Epidermal melanocyte (primary cell): ENCODE measurements around the gene PIEZO2.

ENCODE experiments used
- DNase-seq: peaks from one replicate; pipeline ENCODE4 v3.0.0; 2011; ENCODE audit warnings: low spot score; ENCODE audit not compliant: insufficient read length

Gene PIEZO2

GRCh38 chr18:11113937-11114336 is 35.4 kb downstream of the PIEZO2 start:
- DNase-seq, result no peak

DNA sequence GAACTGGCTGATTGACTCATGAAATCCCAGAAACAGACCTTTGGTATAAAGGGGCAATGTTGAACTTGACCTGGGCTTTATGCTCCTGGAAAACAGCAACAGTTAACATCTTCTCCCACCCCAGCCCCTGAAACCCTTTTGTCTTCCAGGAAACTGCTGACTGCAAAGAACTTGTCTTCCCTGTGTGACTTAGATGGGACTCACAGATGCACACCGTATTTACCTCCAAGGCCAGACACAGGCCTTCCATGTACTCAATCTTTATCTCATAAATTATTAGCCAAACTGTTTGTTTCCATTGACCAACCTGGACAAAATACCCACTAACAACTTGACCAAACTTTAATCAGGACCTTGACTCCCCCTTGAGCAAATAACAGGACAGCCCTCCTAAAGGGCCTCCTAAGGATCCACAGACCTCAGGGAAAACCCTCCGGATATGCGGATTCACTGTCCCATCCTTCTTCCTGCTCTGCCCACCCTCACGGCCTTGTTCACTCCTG is 36.3 kb downstream of the PIEZO2 start:
- DNase-seq, result no peak

GRCh38 chr18:11112286-11112685 is 37.1 kb downstream of the PIEZO2 start:
- no peak for DNase-seq

DNA sequence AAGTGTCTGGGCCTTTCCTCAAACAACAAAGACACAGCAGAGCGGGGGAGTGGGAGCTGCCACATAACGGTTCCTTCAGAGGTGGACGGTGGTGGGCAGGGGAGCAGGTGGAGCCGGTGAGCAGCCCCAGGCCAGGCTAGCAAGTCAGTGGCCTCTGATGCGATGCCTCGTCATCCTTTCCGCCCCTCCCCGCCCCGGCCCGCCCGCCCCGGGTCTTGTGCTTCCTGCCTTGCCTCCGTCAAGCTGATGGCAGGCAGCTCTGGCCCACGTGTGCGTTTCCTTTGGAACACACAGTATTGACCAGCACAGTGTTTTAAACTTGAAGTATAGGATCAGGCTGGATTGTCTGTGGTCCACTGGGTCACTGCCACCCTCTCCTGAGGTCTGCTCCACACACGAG is 38.9 kb downstream of the PIEZO2 start:
- no peak for DNase-seq

DNA sequence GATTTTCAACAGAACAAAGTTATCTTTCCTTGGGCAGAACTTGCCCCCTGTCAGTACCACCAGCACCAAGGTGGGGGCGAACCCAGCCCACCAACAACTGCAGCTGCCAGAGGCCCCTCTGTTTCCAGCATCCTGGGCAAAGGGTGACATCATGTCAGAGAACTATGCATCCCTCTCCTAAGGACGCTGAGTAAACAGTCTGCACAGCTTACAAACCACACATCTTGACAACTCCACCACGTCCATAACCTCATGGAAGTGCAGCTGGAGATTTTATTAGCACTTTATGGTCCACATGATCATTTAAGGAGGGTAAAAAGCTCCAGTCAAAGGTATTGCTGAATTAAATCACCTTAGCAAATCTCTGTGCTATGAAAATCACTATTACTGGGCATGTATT is 40.4 kb downstream of the PIEZO2 start:
- DNase-seq, result no peak

DNA sequence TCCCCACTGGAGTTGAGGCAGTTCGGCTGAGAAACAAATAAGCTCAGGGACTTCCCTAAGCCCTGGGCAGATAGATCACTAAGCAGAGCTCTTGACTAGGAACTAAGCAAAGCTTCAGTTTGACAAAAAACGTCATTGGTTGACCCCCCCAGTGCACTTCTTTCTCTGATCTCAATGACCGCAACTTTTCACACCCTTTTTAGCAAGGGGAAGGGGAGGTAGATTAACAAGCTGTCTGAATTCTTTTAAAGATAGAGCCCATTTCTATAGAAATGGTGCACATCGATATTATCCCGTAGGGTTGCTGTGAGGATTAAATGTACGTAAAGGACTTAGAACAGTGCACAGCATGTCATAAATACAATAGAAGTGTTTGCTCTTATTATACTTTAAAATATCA is 42.5 kb downstream of the PIEZO2 start:
- DNase-seq, result no peak

- no peak for DNase-seq
These were observed 43.9 kb downstream of the PIEZO2 start for GRCh38 chr18:11105463-11105862.

- DNase-seq, result no peak
These were observed 45.1 kb downstream of the PIEZO2 start for GRCh38 chr18:11104307-11104706.

DNA sequence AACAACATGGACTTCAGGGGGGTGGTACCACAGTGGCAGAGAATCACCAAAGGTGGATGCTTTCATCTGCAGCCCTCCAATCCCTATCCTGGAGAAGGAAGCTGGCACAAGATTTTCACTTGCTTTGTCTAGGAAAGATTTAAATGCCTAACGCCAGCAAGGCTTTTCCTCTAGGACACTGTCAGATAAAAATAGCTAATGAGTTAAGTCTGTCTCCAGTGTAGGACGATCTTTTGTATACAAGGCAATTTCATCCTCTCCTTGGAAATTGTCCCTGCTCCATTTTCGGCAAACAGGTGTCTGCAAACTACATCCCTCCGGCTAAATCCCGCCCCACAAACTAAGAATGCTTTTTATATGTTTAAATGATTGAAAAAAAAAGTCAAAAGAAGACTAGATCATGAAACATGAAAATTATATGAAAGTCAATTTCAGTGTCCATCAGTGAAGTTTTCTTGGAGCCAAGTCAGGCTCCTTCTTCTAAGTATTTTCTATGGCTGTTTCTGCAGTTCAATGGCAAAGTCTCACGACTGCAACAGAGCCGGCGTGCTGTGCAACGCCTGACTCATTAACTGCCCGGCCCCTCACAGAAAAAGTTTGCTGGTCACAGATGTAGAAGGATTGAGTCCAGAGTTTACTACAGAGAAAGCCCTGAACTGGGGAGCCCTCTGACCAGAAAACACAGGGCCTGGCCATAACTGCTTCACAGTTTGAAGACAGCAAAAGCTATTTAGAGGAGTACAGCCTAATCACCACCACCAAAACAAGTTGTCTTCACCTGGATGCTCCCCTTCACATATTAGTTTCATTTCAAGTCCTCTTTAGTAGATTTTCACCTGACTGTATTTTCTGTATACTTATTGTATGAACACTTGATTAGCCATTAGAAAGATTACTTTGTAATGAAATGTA is 52.3 kb downstream of the PIEZO2 start:
- DNase-seq, result no peak

DNA sequence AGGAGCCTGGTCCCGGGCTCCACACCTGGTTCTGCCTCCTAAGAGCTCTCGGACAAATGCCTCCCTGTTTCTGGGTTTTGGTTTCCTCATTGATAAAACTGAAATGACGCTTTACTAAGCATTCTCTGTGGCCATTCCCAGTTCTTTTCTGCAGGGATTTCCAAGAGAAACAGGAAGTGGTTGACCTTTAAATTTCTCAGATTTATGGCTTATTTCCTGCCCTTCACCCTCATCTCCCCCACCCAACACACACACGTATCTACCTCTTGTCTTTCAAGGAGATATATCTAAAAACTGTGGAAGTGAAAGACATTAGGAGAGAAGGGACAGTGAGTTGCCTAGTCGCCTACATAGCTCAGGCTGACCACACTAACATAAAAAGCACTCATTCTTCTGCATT is 53.0 kb downstream of the PIEZO2 start:
- DNase-seq, result no peak

- DNase-seq, result no peak
These were observed 53.6 kb downstream of the PIEZO2 start for GRCh38 chr18:11095674-11096293.

DNA sequence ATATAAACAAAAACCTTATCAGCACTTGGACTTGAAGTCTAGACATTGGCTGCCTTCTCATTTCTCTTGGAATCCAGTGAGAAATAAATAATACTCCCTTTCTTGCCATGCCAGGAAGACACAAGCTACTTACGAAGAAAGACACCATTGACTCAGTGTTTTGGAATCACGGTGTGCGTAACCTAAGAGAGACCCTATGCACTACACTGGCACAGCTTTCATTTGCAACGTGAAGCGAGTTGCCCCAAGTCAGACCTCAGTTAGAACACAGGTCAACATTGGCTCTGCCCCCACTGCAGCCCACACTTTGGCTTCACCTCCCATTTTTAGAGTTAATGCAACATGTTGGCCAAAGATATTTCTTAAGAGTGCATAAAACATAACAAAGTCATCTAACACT is 54.2 kb downstream of the PIEZO2 start:
- no peak for DNase-seq

DNA sequence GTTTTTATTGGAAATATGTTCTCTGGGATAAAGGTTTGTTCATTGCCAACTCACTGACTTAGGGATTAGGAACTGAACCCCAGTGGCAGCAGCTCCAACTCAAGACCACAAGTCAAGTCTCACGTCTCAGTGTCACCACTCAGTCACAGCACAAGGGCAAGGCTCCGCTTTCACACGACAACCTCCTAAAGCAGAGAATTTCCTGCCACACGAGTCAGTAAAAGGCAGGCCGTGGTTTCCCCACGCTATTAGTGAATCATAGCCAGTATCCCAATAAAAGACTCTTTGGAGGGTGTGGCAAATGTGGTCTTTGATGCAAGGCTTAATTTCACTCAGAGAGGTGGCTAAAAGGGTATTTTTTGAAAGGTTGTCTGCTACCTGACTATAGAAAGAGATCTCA is 57.6 kb downstream of the PIEZO2 start:
- DNase-seq, result no peak

DNA sequence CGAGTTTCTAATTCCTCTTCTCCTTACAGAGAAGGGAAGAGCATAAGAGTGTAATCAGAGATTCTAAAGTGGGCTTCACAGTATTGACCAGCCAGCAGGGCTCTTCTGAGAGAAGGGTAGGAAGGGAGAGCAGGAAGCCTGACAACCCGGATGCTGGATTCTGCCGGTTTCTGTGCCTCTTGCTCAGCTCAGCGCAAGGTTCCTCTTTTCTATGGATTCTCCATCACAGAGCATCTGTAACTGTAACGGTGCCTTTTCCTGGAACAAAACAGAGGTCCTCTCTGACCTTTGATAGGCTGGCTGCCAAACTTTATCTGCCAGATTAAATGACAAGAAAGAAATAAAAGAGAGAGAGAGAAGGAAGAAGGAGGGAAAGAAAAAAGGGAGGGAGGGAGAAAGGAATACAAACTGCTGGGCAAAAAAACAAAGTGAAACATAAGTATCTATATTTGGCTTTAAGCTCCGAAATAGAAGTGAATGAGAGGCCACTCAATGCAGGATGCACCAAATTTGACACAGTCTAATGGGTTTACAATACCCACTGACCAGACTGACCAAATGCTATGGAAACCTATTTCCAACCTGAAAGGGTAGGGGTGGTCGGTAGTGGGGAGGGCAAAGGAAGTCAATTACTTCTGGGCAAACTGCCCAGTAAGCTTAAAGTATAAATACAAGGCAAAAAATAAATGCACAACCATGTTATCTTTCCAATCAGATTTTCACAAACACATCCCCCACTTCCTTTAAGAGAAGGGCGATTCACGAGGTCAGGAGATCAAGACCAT is 59.2 kb downstream of the PIEZO2 start:
- DNase-seq, result no peak

DNA sequence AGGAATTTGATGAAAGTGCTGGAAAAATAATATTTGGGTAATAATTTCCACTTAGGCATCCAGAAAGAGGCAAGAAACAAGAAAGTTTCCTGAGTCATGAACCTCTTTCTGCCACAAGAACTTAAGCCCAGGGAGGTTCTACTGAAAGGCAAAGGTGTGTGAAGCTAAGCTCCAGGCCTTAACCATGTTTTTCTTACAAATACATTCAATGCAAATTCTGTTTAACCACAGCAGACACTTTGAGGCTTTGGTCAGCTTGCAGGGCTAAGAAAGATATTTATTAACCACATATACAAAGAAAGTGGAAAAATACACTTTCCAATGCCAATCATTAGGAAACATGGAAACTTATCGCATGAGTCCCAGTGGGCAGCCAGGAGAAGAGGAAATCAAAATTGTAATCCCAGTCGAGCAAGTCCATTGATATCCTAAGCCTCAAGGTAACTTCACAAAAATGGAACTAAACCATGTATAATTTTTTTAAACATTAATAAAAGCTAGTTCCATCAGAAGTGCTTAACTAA is 68.3 kb downstream of the PIEZO2 start:
- no peak for DNase-seq

DNA sequence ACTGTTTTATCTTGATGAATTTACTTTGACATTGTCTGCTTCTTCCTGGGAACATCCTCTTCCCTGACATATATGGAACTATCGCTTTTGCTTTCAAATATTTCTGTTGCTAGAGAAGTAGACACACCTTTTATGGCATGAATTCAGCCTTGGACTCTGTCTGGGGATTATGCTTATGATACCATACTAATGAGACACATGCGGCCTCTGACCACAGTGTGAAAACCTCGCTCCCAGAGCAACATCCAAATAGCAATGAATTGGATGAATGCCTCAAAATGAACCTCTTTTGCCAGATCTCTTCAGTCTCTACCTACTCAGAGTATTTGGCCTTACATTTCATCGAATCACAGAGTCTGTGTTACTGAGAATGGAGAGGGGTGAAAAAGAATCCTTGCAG is 70.9 kb downstream of the PIEZO2 start:
- DNase-seq, result no peak

GRCh38 chr18:11077548-11078187 is 71.7 kb downstream of the PIEZO2 start:
- DNase-seq, result no peak

DNA sequence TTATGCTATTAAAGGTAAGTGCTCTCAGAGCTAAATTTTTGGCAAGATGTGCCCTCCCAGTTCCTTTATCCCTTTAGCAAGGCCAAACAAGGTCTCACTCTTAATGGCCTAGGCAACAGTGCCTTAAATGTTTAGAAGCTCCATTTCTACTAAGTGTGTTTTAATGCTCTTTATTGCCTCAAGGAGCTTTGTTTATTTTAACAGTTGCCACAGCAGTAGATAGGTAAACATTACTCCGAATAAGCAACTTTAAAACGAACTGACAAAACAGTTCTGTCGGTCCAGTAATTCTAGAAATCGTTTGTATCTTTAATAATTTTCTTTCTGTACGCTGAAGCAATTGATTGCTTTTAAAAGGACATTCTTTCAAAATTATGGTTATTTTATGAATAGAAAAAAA is 74.5 kb downstream of the PIEZO2 start:
- DNase-seq, result no peak

DNA sequence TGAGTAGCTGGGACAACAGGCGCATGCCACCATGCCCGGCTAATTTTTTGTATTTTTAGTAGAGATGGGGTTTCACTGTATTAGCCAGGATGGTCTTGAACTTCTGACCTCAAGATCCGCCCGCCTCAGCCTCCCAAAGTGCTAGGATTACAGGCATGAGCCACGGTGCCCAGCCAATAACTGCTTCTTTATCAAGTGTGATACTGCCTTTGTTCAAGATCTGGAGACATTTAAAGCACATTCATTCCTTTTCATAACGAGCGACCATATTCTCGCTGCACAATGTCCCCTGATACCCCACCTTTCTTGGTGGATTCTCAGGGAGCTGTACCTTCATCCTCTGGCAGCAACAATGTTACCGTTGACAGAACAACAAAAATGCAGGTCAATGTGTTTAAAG is 75.4 kb downstream of the PIEZO2 start:
- DNase-seq, result no peak

DNA sequence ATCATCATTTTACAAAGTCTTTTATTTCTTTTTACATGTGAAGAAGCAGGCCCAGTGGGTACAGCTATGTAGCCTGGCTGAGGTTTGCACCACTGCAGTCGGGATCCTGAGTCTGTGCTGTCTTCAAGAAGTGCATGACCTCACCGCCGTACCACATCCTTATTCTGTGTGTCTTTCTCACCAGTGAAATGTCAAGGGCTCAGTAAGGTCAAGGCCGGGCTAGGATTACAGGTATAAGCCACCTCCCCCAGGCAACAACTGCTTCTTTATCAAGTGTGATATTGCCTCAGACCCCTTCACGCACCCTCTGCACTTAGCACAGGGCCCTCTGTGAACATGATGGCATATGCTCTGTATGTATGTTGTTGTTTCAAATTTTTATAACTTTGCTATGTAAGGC is 76.7 kb downstream of the PIEZO2 start:
- no peak for DNase-seq

DNA sequence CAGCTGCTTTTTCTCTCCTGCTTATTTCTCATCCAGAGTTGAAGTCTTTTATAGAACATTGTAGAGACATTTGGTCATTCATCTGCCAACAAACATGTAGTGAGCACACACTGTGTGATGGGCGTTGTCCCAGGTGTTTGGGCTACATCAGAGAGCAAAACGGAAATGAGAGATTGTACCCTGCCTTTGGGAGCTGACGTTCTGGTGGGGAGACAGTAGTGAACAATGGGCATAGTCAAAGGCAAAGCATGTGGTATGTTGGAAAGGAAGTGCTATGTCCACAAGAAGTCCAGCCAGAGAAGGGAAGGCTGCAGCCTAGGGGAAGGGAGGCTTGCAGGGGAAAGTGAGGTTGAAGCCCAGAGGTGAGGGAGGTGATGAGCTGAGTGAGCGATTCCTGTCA is 78.1 kb downstream of the PIEZO2 start:
- no peak for DNase-seq
